HepG2 (cell line): ENCODE results near the gene SYNPO. TPM values are rescaled to one million over a fixed set of nuclear protein-coding genes. Genes with fewer than 3 reads are reported as not detected.

ENCODE experiments used
- ATAC-seq: fragments of 200-7000 bp; cut with Tn5 transposase; 3 replicates; pipeline ENCODE4 v1.9.1; 2020; ENCODE audit warnings: mild to moderate bottlenecking, moderate library complexity
- BruUV-seq: library from RNA; stranded (reverse); fragments of 400-500 nt; replicated peaks from 2 replicates; lab custom pipeline; 2021; lab: Mats Ljungman, UMichigan
- CTCF ChIA-PET: fragments of 300-600 bp; formaldehyde crosslinking; extraction: SDS; loops from one replicate; lab custom pipeline; 2021; ENCODE audit warnings: low total read pairs, inconsistent platforms, low intra/inter-chr PET ratio; lab: Yijun Ruan, JAX
- POLR2A ChIA-PET: fragments of 350-600 bp; sonication (Branson Sonifier 250); formaldehyde crosslinking; loops from one replicate; lab custom pipeline; 2020; ENCODE audit warnings: antibody characterized with exemption, inconsistent platforms; lab: Yijun Ruan, JAX
- DNase-seq: peaks from one replicate; pipeline ENCODE4 v3.0.0-alpha.2; 2015; ENCODE audit warnings: low spot score
- FAIRE-seq: peaks from 3 replicates; lab custom pipeline; 2011; peaks lifted over from hg19 to GRCh38; lab: Jason Lieb, UNC
- H2AFZ ChIP-seq: one replicate; pipeline ENCODE4 v1.6.1; 2011; ENCODE audit warnings: low read length, inconsistent platforms
- H3K27ac ChIP-seq: fragments of 300-600 bp; 3 replicates; pipeline ENCODE4 v1.8.0; 2011; ENCODE audit warnings: mixed run types, mild to moderate bottlenecking, mixed read lengths, low read length, inconsistent platforms; ENCODE audit not compliant: insufficient read depth; ENCODE audit errors: extremely low read length
- H3K27me3 ChIP-seq, 2 experiments: fragments of 200-600 bp in 1 of 2; 2 replicates in 1 of 2; 3 replicates in 1 of 2; pipeline versions ENCODE4 v1.6.0 to v1.8.0; 2011; ENCODE audit warnings: low read length in 2 of 2, mild to moderate bottlenecking in 2 of 2, moderate library complexity in 2 of 2, inconsistent platforms in 1 of 2; ENCODE audit not compliant: insufficient read depth in 2 of 2, control insufficient read depth in 1 of 2
- H3K36me3 ChIP-seq, 2 experiments: fragments of 200-600 bp in 1 of 2; replicated peaks in 1 of 2; 2 replicates in 1 of 2; 3 replicates in 1 of 2; pipeline versions ENCODE4 v1.5.1 to v1.8.0; 2011; ENCODE audit warnings: low read length in 2 of 2, inconsistent platforms in 1 of 2; ENCODE audit not compliant: insufficient read depth in 2 of 2, control insufficient read depth in 1 of 2
- H3K4me1 ChIP-seq: 2 replicates; pipeline ENCODE4 v1.5.1; 2012; ENCODE audit warnings: low read length, inconsistent platforms; ENCODE audit not compliant: insufficient read depth
- H3K4me2 ChIP-seq: 2 replicates; pipeline ENCODE4 v1.6.0; 2011; ENCODE audit warnings: low read depth, low read length, inconsistent platforms
- H3K4me3 ChIP-seq, 3 experiments: fragments of 200-600 bp in 1 of 3; sonication (generic), shearing (Covaris generic) in 1 of 3; replicated peaks in 1 of 3; 2 replicates each; pipeline ENCODE4 v1.5.1; 2011 to 2016; ENCODE audit warnings: low read length in 3 of 3, inconsistent platforms in 2 of 3, low read depth in 2 of 3, mild to moderate bottlenecking in 2 of 3, control low read depth in 1 of 3, mixed read lengths in 1 of 3; ENCODE audit not compliant: insufficient read depth in 1 of 3
- H3K79me2 ChIP-seq: one replicate; pipeline ENCODE4 v1.6.1; 2011; ENCODE audit warnings: low read length, inconsistent platforms; ENCODE audit not compliant: insufficient read depth
- H3K9ac ChIP-seq: 2 replicates; pipeline ENCODE4 v1.6.0; 2011; ENCODE audit warnings: mild to moderate bottlenecking, low read depth, low read length, inconsistent platforms; ENCODE audit not compliant: insufficient read depth
- H3K9me3 ChIP-seq: 2 replicates; pipeline ENCODE4 v1.5.1; 2012; ENCODE audit warnings: mild to moderate bottlenecking, low read length
- H4K20me1 ChIP-seq: 2 replicates; pipeline ENCODE4 v1.6.0; 2011; ENCODE audit warnings: inconsistent platforms, mild to moderate bottlenecking, low read length, moderate library complexity; ENCODE audit not compliant: insufficient read depth
- EED ChIP-seq: sonication (generic); formaldehyde crosslinking; IDR thresholded peaks from 2 replicates; pipeline ENCODE4 v1.5.0; 2020; ENCODE audit warnings: mild to moderate bottlenecking, missing genetic modification reagents
- IKZF4 ChIP-seq: sonication (generic); formaldehyde crosslinking; IDR thresholded peaks from 2 replicates; pipeline ENCODE4 v1.5.1; 2020; ENCODE audit warnings: borderline replicate concordance, mild to moderate bottlenecking, low read depth, missing genetic modification reagents; ENCODE audit errors: not compliant biosample characterization
- ISX ChIP-seq: sonication (generic); formaldehyde crosslinking; conservative IDR thresholded peaks from 2 replicates; pipeline ENCODE4 v1.5.0; 2020; ENCODE audit warnings: missing genetic modification reagents
- NFIB ChIP-seq: sonication (generic); formaldehyde crosslinking; IDR thresholded peaks from 2 replicates; pipeline ENCODE4 v1.9.0; 2021; ENCODE audit warnings: missing genetic modification reagents, mild to moderate bottlenecking, borderline replicate concordance
- ONECUT2 ChIP-seq: sonication (generic); formaldehyde crosslinking; IDR thresholded peaks from 2 replicates; pipeline ENCODE4 v1.4.0; 2020; ENCODE audit warnings: missing genetic modification reagents
- RCOR2 ChIP-seq: IDR thresholded peaks from 2 replicates; pipeline ENCODE4 v1.6.1; 2016; ENCODE audit warnings: missing biosample characterization, missing genetic modification reagents
- RFXAP ChIP-seq: sonication (generic); formaldehyde crosslinking; IDR thresholded peaks from 2 replicates; pipeline ENCODE4 v1.4.0; 2020; ENCODE audit warnings: missing genetic modification reagents, borderline replicate concordance
- SOX13 ChIP-seq, 3 experiments: fragments of 450-650 bp in 1 of 3; sonication (generic) in 1 of 3; formaldehyde crosslinking in 1 of 3; IDR thresholded peaks in 2 of 3; conservative IDR thresholded peaks in 1 of 3; 2 replicates each; pipeline versions ENCODE4 v1.5.0 to v1.6.1; 2016 to 2020; ENCODE audit warnings: antibody characterized with exemption in 1 of 3, mild to moderate bottlenecking in 1 of 3, missing compliant biosample characterization in 1 of 3, missing genetic modification reagents in 1 of 3, moderate library complexity in 1 of 3
- ZKSCAN1 ChIP-seq: fragments of 150-350 bp; IDR thresholded peaks from 2 replicates; pipeline ENCODE4 v1.6.1; 2014; ENCODE audit warnings: low read length
- ZNF10 ChIP-seq: sonication (generic); formaldehyde crosslinking; IDR thresholded peaks from 2 replicates; pipeline ENCODE4 v1.4.0; 2020; ENCODE audit warnings: mild to moderate bottlenecking, low read depth, missing genetic modification reagents, borderline replicate concordance
- ZNF331 ChIP-seq: sonication (generic); formaldehyde crosslinking; IDR thresholded peaks from 2 replicates; pipeline ENCODE4 v1.4.0; 2020; ENCODE audit warnings: missing genetic modification reagents
- ZNF7 ChIP-seq: IDR thresholded peaks from 2 replicates; pipeline ENCODE4 v1.6.1; 2016; ENCODE audit warnings: missing biosample characterization, missing genetic modification reagents
- ZNF703 ChIP-seq: sonication (generic); formaldehyde crosslinking; IDR thresholded peaks from 2 replicates; pipeline ENCODE4 v1.5.1; 2020; ENCODE audit warnings: missing genetic modification reagents, mild to moderate bottlenecking, moderate library complexity, borderline replicate concordance
- WGBS: methylation state at CpG from one replicate; pipeline ENCODE4 v1.1.6; 2017; ENCODE audit warnings: low lambda C conversion rate; 5-methylcytosine and 5-hydroxymethylcytosine counted together
- in situ Hi-C: cut with HindIII; loops from 2 replicates; pipeline ENCODE4 v1.10.0; 2017; ENCODE audit warnings: low pct_unique_long_range_greater_than_20kb; ENCODE audit not compliant: extremely low pct_ligation_motif_present
- intact Hi-C: fragments of 100-400 bp; cut with micrococcal nuclease; formaldehyde crosslinking; loops from one replicate; pipeline ENCODE4 v1.10.0; 2022; ENCODE audit not compliant: unreplicated experiment
- polyA plus RNA-seq, 8 experiments: library from polyadenylated mRNA; depleted of rRNA in 3 of 8; stranded (reverse) in 7 of 8; unstranded in 1 of 8; fragments of >200 nt; fragmentation: Illumina TruSeq in 4 of 8; extraction: Trizol in 4 of 8; gene quantifications; 2 replicates each; pipeline versions ENCODE4 v1.2.1 to v1.2.3, GENCODE V29; 2011 to 2016; ENCODE audit warnings: low read depth in 4 of 8, missing spikeins in 1 of 8, mixed read lengths in 1 of 8; ENCODE audit not compliant: insufficient read depth in 1 of 8
- total RNA-seq, 5 experiments: library from RNA; depleted of rRNA; stranded (reverse); fragments of >200 nt; fragmentation: Illumina TruSeq; extraction: Trizol; gene quantifications; 2 replicates each; pipeline ENCODE4 v1.2.3, GENCODE V29; 2016; ENCODE audit warnings: low read depth in 1 of 5
- TF ChIP-seq, protein P1 (sequence below): sonication (generic); formaldehyde crosslinking; IDR thresholded peaks from 2 replicates; pipeline ENCODE4 v1.4.0; 2020; ENCODE audit warnings: missing genetic modification reagents, mild to moderate bottlenecking, borderline replicate concordance

SYNPO gene
- total and polyA plus RNA-seq, 2 of the 13 experiments (the other 11 are each of a cell fraction or from before 2014, with no cell fraction given): 0.09 to 0.30 TPM

DNA sequence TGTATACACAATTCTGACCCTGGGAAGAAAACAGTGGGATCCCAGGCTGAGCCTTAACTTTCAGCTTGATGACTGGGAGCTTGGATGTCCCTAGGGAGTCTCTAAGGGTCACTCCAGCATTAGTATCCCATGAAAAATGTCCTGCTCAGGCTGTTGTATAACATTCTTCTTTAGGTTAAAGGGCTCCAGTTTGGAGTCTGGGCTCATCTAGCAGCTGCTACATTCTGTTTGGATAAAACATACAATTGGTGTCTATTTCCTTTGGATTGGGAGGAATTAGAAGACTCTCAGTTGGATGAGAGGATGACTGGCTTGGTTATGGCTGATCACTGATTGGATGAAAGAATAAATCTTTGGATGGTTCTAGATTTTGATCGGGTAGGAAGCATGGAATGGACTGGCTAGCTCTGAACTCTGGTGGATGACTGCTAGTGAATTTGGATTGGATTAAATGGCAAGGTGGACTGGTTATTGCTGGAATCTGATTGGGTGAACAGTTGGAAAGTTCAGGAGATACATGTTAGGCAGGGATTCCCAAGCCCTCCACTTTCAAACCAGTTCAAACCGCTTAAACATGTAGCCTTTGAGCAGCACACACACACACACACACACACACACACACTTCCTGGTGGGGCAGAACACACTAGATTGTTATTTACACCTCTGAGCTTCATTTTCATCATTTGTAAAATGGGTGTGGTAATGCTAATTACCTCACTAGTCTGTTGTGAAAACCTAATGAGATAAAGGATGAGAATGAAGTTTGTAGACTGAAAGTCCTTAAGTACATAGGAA, 13.5 kb downstream of the SYNPO start:
- no peak for TF ChIP-seq ONECUT2 (CRISPR knock-in tag)
- H3K27me3 ChIP-seq: peaks cover 2 to 3% of the 10 kb centered on the region in 2 experiments; a peak in 2 of 5 replicates
- no peaks in the 10 kb centered on the region for H4K20me1 ChIP-seq
- ChIA-PET POLR2A (interaction anchor here (1.0 kb wide), 1 partner anchor 9 kb away, joined by 3 read pairs; no protein-coding TSS in a partner anchor), CTCF (interaction anchor here (1.7 to 3.5 kb wide), 2 partner anchors 91 to 93 kb away, joined by 5 to 16 read pairs; no protein-coding TSS in a partner anchor)
- BruUV-seq: no TSS peak
- no peak overlapping the region for H3K4me3 ChIP-seq
- WGBS: 84% methylated on average over 2 of the region's 2 CpGs
- H3K27ac ChIP-seq: no peak overlapping the region
- in situ Hi-C loops (loop anchor here (25.0 kb wide), 1 partner anchor 192 kb away; no protein-coding TSS in a partner anchor), intact Hi-C loops (no loop called here)
- H3K79me2 ChIP-seq: no peaks in the 10 kb centered on the region
- no peak overlapping the region for H3K9ac ChIP-seq
- H3K9me3 ChIP-seq: no peaks in the 10 kb centered on the region
- no peak for ATAC-seq
- no peak for FAIRE-seq
- DNase-seq: no peak
- peaks cover 28% of the 10 kb centered on the region for H3K4me1 ChIP-seq
- no peaks in the 10 kb centered on the region for H3K36me3 ChIP-seq
- H3K4me2 ChIP-seq: no peak overlapping the region
- H2AFZ ChIP-seq: no peak overlapping the region

DNA sequence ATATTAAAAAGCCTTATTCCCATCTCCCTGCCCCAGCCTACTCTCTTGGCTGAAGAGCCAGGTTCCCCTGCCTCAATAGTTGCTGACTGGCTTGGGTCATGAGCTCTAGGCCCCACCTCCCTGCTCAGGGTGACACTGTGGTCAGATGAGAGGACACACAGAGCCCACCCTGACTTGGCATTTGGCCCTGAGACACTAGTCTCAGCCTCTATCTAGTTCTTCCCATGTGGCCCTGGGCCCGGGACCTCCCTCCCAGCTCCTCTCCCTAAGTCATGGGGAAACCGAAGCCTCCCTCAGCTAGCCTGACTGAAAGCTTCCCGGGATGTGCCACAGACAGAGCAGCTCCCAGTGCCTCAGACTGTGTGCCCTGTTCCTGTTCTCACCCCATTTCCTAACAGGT, 14.8 kb downstream of the SYNPO start:
- no peak overlapping the region for H3K27ac ChIP-seq
- in situ Hi-C loops: loop anchor here (5.0 to 25.0 kb wide), 2 partner anchors 93 to 193 kb away; no protein-coding TSS in a partner anchor

More for the DNA sequence above, 14.8 kb downstream of the SYNPO start:
- H3K4me1 ChIP-seq: peaks cover 25% of the 10 kb centered on the region
- no peaks in the 10 kb centered on the region for H3K9me3 ChIP-seq
- BruUV-seq: no TSS peak
- 100% methylated on average over 2 of the region's 3 CpGs for WGBS
- DNase-seq (no peak), FAIRE-seq (no peak), ATAC-seq (no peak)
- no peak overlapping the region for H3K9ac ChIP-seq
- no peaks in the 10 kb centered on the region for H3K36me3 ChIP-seq
- no peak overlapping the region for H3K4me3 ChIP-seq
- H3K4me2 ChIP-seq: no peak overlapping the region
- POLR2A ChIA-PET: no interaction called here
- intact Hi-C loops: loop anchor here (5.0 kb wide), 2 partner anchors 63 to 192 kb away; partner anchors contain the start of gene IRGM
- H3K27me3 ChIP-seq: peaks cover 2 to 15% of the 10 kb centered on the region in 2 experiments; a peak in 2 of 5 replicates
- H2AFZ ChIP-seq: no peak overlapping the region
- no peaks in the 10 kb centered on the region for H4K20me1 ChIP-seq
- CTCF ChIA-PET: interaction anchor here (1.7 to 3.5 kb wide), 3 partner anchors 65 to 95 kb away, joined by 5 to 16 read pairs (median 8); no protein-coding TSS in a partner anchor
- H3K79me2 ChIP-seq: no peaks in the 10 kb centered on the region
- TF ChIP-seq ISX (no peak), IKZF4 (CRISPR knock-in tag) (no peak), ZNF7 (CRISPR knock-in tag) (no peak), RFXAP (CRISPR knock-in tag) (no peak), EED (CRISPR knock-in tag) (no peak), NFIB (CRISPR knock-in tag) (no peak), SOX13 (IDR thresholded peaks at IDR 0.05) (no peak), SOX13 (CRISPR knock-in tag; conservative IDR thresholded peaks at IDR 0.05 in 1 of 2, IDR thresholded peaks at IDR 0.05 in 1 of 2) (no peak), ZKSCAN1 (no peak), ZNF331 (CRISPR knock-in tag) (no peak), ZNF703 (CRISPR knock-in tag) (no peak), RCOR2 (CRISPR knock-in tag) (no peak), ZNF10 (CRISPR knock-in tag) (no peak)
- TF ChIP-seq, protein P1, sequence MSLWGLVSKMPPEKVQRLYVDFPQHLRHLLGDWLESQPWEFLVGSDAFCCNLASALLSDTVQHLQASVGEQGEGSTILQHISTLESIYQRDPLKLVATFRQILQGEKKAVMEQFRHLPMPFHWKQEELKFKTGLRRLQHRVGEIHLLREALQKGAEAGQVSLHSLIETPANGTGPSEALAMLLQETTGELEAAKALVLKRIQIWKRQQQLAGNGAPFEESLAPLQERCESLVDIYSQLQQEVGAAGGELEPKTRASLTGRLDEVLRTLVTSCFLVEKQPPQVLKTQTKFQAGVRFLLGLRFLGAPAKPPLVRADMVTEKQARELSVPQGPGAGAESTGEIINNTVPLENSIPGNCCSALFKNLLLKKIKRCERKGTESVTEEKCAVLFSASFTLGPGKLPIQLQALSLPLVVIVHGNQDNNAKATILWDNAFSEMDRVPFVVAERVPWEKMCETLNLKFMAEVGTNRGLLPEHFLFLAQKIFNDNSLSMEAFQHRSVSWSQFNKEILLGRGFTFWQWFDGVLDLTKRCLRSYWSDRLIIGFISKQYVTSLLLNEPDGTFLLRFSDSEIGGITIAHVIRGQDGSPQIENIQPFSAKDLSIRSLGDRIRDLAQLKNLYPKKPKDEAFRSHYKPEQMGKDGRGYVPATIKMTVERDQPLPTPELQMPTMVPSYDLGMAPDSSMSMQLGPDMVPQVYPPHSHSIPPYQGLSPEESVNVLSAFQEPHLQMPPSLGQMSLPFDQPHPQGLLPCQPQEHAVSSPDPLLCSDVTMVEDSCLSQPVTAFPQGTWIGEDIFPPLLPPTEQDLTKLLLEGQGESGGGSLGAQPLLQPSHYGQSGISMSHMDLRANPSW (CRISPR knock-in tag): no peak
- TF ChIP-seq, all 625 proteins: peak for 0
